GM12875 (cell line): Measurements from ENCODE around the gene BEST1.
"Not testable (repeated sequence)": the region's sequence is repeated elsewhere in the genome, so short reads cannot be mapped to it uniquely, and the experiment has no call there.

Experiments
- H3K4me3 ChIP-seq: one replicate; pipeline ENCODE4 v1.5.1; 2011; ENCODE audit warnings: low read depth, low read length, control low read depth
- TF ChIP-seq, protein P1 (sequence below): IDR thresholded peaks from 2 replicates; pipeline ENCODE4 v1.5.1; 2011; ENCODE audit warnings: low read depth, mild to moderate bottlenecking, control low read depth, inconsistent platforms, low read length, moderate library complexity, borderline replicate concordance; ENCODE audit not compliant: insufficient read depth

Gene BEST1

DNA sequence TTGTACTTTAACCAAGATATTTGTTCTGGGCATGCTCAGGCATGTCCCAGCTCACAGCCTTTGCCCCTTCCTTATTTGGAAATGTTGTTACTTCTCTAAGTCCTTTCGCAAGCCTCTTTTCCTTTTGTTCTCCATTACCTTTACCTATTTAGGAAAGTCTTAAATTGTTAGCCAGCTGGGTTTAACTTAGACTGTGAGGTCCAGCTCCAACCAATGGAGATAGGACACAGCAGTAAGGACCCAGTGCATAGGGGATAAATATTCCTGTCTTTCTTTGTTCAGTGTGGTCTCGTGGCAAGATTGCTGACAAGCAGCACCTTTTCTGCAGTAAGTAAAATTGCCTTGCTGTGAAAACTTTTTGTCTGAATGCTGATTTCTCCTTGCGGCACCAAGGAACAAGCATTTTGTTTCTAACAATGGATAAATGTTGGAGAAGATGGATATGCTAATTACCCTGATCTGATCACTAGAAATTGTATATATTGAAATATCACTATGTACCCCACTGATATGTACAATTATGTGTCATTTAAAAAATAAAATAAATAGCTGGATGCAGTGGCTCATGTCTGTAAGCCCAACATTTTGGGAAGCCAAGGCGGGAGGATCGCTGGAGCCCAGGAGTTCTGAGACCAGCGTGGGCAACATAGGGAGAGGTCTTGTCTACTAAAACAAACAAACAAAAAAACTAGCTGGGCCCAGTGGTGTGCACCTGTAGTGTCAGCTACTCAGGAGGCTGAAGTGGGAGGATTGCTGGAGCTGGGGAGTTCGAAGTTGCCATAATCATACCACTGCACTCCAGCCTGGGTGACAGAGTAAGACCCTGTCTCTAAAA lies 49.2 kb downstream of the BEST1 start:
- no peak overlapping the region for H3K4me3 ChIP-seq
- TF ChIP-seq, protein P1, sequence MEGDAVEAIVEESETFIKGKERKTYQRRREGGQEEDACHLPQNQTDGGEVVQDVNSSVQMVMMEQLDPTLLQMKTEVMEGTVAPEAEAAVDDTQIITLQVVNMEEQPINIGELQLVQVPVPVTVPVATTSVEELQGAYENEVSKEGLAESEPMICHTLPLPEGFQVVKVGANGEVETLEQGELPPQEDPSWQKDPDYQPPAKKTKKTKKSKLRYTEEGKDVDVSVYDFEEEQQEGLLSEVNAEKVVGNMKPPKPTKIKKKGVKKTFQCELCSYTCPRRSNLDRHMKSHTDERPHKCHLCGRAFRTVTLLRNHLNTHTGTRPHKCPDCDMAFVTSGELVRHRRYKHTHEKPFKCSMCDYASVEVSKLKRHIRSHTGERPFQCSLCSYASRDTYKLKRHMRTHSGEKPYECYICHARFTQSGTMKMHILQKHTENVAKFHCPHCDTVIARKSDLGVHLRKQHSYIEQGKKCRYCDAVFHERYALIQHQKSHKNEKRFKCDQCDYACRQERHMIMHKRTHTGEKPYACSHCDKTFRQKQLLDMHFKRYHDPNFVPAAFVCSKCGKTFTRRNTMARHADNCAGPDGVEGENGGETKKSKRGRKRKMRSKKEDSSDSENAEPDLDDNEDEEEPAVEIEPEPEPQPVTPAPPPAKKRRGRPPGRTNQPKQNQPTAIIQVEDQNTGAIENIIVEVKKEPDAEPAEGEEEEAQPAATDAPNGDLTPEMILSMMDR, result no peak

DNA sequence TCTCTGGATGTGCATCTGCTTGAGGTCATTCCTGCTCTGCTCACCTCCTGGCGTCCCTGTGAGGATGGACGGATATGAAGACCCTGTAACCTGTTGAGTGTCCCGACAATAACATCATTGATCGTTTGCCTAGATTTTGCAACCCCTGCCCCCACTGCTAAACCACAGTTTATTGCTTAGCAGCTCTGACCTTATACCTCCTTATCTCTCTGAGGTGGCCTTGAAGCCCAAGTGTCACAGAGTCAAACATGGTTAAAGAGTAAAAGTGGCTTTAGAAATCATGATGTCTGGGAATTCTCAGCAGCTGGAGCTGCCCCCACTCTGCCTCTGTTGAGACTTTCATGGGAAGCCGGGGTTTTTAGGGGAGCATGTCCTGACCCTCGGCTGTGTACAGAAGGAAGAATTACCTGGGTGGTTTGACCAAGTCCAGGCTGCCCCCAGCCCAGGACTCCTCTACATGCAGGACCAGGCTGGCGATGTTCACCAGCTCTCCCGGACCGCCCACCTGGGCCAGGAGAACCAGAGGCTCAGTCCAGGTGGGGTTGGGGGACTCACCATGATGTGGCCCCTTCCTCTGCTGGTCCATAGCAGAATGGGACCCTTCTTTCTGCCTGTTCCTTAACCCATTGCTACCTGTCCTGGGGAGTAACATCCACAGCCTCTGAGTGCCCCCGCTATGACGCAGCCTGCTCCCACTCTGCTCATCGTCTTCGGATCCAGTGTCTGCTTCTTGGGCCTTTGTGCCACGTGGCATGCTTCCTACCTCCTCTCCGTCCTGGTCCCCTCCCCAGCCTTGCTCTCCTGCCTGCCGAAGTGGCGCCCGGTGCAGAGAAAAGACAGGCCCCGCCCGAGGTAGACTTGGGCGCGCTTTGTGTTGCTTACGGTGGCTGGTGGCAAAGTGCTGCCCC lies 50.6 kb downstream of the BEST1 start:
- TF ChIP-seq, protein P1, result no peak

DNA sequence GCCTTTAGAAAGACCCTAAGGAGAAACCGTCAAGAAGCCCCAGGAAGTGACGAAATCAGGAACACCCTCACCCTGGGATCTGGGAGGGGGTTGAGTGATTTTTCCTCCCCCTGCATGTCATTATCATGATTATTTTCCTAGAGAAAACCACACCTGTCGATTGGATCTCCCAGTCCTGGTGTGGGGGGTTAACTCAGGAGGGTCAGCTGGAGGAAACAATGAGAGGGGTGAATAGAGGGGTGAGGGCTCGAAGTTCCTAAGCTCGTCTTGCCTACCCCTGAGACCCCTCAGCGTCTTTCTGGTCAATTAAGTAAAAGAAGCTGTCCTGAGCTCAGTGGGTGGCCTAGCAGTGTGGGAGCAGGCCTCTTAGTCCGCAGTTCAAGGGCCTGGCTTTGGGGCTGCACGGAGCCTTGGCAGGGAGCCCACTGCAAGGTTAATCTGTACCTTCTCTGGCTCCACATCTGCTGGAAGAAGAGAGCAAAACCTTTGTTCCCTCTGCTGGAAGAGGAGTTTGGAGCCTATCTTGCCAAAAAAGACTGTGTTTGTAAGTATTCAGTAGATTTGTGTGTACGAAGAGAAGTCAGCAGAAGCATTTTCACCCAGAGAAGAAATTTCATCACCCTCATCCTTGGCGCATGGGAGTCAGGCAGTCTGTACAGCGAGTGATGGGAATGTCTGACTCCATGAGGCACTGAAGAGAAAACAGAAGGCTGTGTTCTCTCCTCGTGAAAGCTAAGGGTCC lies 51.5 kb downstream of the BEST1 start:
- no peak overlapping the region for H3K4me3 ChIP-seq
- TF ChIP-seq, protein P1, result no peak

More for the DNA sequence above, 50.6 kb downstream of the BEST1 start:
- H3K4me3 ChIP-seq, result no peak overlapping the region

DNA sequence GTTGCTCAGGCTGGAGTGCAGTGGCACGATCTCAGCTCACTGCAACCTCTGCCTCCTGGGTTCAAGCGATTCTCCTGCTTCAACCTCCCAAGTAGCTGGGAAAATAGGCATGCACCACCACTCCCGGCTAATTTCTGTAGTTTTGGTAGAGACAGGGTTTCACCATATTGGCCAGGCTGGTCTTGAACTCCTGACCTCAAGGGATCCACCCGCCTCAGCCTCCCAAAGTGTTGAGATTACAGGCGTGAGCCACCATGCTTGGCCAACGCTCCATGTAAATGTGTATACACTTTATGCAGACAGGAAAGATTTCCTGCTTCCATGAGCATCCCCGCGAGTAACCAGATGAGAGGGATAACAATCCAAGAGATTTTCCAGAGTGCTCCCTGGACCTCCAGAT lies 52.1 kb downstream of the BEST1 start:
- H3K4me3 ChIP-seq, result not testable (repeated sequence)

- no peak overlapping the region for H3K4me3 ChIP-seq
- TF ChIP-seq, protein P1, result no peak
These were observed 54.3 kb downstream of the BEST1 start for GRCh38 chr11:62004473-62004872.

DNA sequence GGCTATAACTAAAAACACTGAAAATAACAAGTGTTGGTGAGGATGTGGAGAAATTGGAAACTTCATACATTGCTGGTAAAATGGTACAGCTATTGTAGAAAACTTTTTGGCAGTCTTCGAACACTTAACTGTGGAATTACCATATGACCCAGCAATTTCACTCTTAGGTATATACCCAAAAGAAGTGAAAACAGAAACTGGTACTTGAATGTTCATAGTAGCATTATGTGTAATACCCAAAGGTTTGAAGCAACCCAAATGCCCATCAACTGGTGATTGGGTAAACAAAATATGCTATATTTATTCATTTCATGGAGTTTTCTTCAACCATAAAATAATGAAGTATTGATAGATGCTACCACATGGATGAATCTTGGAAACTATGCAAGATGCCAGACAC lies 58.0 kb downstream of the BEST1 start:
- TF ChIP-seq, protein P1, result no peak
- no peak overlapping the region for H3K4me3 ChIP-seq

DNA sequence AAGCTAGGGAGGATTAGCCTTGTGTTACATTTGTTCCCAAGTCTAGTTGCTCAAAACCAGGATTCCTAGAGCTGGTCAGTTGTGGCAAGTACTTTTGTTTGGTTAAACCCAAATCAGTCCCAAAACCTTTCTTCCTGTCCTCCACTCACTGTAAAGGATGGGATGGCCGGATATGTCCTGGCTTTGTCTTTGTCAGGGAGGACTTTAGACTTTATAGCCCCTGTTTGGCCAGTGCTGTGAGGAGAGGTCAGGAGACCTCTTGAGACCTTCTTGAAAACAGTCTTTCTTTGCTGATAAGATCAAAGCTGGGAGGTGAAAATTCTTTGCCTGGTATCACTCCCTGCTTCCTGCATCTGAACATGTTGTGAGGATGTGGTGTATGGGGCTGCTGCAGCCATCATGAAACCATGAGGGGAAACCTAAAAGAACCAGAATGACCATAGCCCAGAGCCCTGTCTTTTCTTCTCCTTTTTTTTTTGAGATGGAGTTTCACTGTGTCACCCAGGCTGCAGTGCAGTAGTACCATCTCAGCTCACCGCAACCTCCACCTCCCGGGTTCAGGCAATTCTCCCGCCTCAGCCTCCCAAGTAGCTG lies 60.9 kb downstream of the BEST1 start:
- no peak overlapping the region for H3K4me3 ChIP-seq
- TF ChIP-seq, protein P1, result no peak
